H9 (cell line): Measurements from ENCODE around the gene ZNF2. TPM values are rescaled to one million over a fixed set of nuclear protein-coding genes. Genes with fewer than 3 reads are reported as not detected.

ENCODE experiments used
- DNase-seq: peaks from one replicate; pipeline ENCODE4 v3.0.0-alpha.2; 2017
- H2AFZ ChIP-seq: one replicate; pipeline ENCODE4 v1.6.1; 2013; ENCODE audit warnings: mild to moderate bottlenecking, low read length, control low read depth, moderate library complexity
- H2AK5ac ChIP-seq: 2 replicates; pipeline ENCODE4 v1.6.1; 2013; ENCODE audit warnings: low read length, control low read depth, mixed read lengths; ENCODE audit not compliant: insufficient read length
- H2BK120ac ChIP-seq: one replicate; pipeline ENCODE4 v1.6.1; 2013; ENCODE audit warnings: low read depth, mild to moderate bottlenecking, low read length, control low read depth, inconsistent platforms; ENCODE audit not compliant: poor library complexity, severe bottlenecking
- H2BK12ac ChIP-seq: 2 replicates; pipeline ENCODE4 v1.6.1; 2013; ENCODE audit warnings: low read length, control low read depth, mixed read lengths, low read depth; ENCODE audit not compliant: insufficient read length
- H2BK15ac ChIP-seq: 2 replicates; pipeline ENCODE4 v1.6.1; 2013; ENCODE audit warnings: low read depth, low read length, control low read depth
- H2BK20ac ChIP-seq: one replicate; pipeline ENCODE4 v1.6.1; 2013; ENCODE audit warnings: low read depth, mild to moderate bottlenecking, low read length, control low read depth, inconsistent platforms; ENCODE audit not compliant: poor library complexity, severe bottlenecking
- H2BK5ac ChIP-seq: 2 replicates; pipeline ENCODE4 v1.6.1; 2013; ENCODE audit warnings: low read length, control low read depth, mixed read lengths; ENCODE audit not compliant: insufficient read length
- H3K14ac ChIP-seq: 2 replicates; pipeline ENCODE4 v1.6.1; 2013; ENCODE audit warnings: low read length, control low read depth; ENCODE audit not compliant: insufficient read depth
- H3K18ac ChIP-seq: 2 replicates; pipeline ENCODE4 v1.6.1; 2013; ENCODE audit warnings: low read depth, mild to moderate bottlenecking, mixed read lengths, low read length, control low read depth; ENCODE audit not compliant: insufficient read length
- H3K23ac ChIP-seq: 2 replicates; pipeline ENCODE4 v1.6.1; 2013; ENCODE audit warnings: low read length, control low read depth, mixed read lengths, low read depth; ENCODE audit not compliant: insufficient read length
- H3K23me2 ChIP-seq: 2 replicates; pipeline ENCODE4 v1.6.1; 2013; ENCODE audit warnings: low read depth, mild to moderate bottlenecking, mixed read lengths, low read length, control low read depth; ENCODE audit not compliant: insufficient read length, poor library complexity, severe bottlenecking
- H3K27ac ChIP-seq: 2 replicates; pipeline ENCODE4 v1.5.1; 2013; ENCODE audit warnings: low read length, control low read depth, mixed read lengths, low read depth; ENCODE audit not compliant: insufficient read length
- H3K27me3 ChIP-seq: 2 replicates; pipeline ENCODE4 v1.6.1; 2013; ENCODE audit warnings: low read length, control low read depth, inconsistent platforms; ENCODE audit not compliant: insufficient read depth
- H3K4ac ChIP-seq: 2 replicates; pipeline ENCODE4 v1.6.1; 2013; ENCODE audit warnings: low read depth, mild to moderate bottlenecking, control low read depth, inconsistent platforms, low read length, moderate library complexity
- H3K4me1 ChIP-seq: 2 replicates; pipeline ENCODE4 v1.6.1; 2013; ENCODE audit warnings: low read length, control low read depth, inconsistent platforms; ENCODE audit not compliant: insufficient read depth
- H3K4me2 ChIP-seq: 2 replicates; pipeline ENCODE4 v1.6.1; 2013; ENCODE audit warnings: low read length, control low read depth, mixed read lengths; ENCODE audit not compliant: insufficient read length, insufficient read depth
- H3K56ac ChIP-seq: 2 replicates; pipeline ENCODE4 v1.6.1; 2013; ENCODE audit warnings: low read depth, mild to moderate bottlenecking, mixed read lengths, low read length, control low read depth; ENCODE audit not compliant: insufficient read length
- H3K79me1 ChIP-seq: 2 replicates; pipeline ENCODE4 v1.6.1; 2013; ENCODE audit warnings: low read depth, mild to moderate bottlenecking, moderate library complexity, low read length, control low read depth, inconsistent platforms; ENCODE audit not compliant: insufficient read depth, poor library complexity, severe bottlenecking
- H3K79me2 ChIP-seq: 2 replicates; pipeline ENCODE4 v1.6.1; 2013; ENCODE audit warnings: low read length, control low read depth, inconsistent platforms; ENCODE audit not compliant: insufficient read depth
- H3K9ac ChIP-seq: 2 replicates; pipeline ENCODE4 v1.6.1; 2013; ENCODE audit warnings: low read length, control low read depth, mixed read lengths; ENCODE audit not compliant: insufficient read length; ENCODE audit errors: extremely low read depth
- H3K9me3 ChIP-seq: one replicate; pipeline ENCODE4 v1.6.1; 2013; ENCODE audit warnings: low read depth, low read length, inconsistent platforms; ENCODE audit not compliant: control insufficient read depth
- H3T11ph ChIP-seq: one replicate; pipeline ENCODE4 v1.6.1; 2013; ENCODE audit warnings: mild to moderate bottlenecking, low read length, control low read depth, inconsistent platforms
- H4K20me1 ChIP-seq: one replicate; pipeline ENCODE4 v1.6.1; 2013; ENCODE audit not compliant: control insufficient read depth, insufficient read length, insufficient read depth
- H4K5ac ChIP-seq: 2 replicates; pipeline ENCODE4 v1.6.1; 2013; ENCODE audit warnings: low read depth, mild to moderate bottlenecking, mixed read lengths, low read length, control low read depth; ENCODE audit not compliant: insufficient read length
- H4K8ac ChIP-seq: replicated peaks from 2 replicates; pipeline ENCODE4 v1.6.1; 2013; ENCODE audit warnings: low read length, control low read depth, mixed read lengths, low read depth; ENCODE audit not compliant: insufficient read length
- H4K91ac ChIP-seq: 2 replicates; pipeline ENCODE4 v1.6.1; 2013; ENCODE audit warnings: low read depth, mild to moderate bottlenecking, moderate library complexity, mixed read lengths, low read length, control low read depth; ENCODE audit not compliant: insufficient read length
- H3K27ac Mint-ChIP-seq, 3 experiments: 2 replicates in 2 of 3; 3 replicates in 1 of 3; pipeline ENCODE4 v1.8.0; 2020 to 2021; ENCODE audit warnings: mixed read lengths in 3 of 3, mild to moderate bottlenecking in 1 of 3, moderate library complexity in 1 of 3
- H3K27me3 Mint-ChIP-seq: 2 replicates; pipeline ENCODE4 v1.8.0; 2021; ENCODE audit warnings: low read depth, mild to moderate bottlenecking, moderate library complexity, mixed read lengths
- H3K36me3 Mint-ChIP-seq, 3 experiments: 2 replicates in 2 of 3; 3 replicates in 1 of 3; pipeline ENCODE4 v1.8.0; 2020 to 2021; ENCODE audit warnings: low read depth in 3 of 3, mixed read lengths in 3 of 3; ENCODE audit not compliant: insufficient read depth in 1 of 3
- H3K4me1 Mint-ChIP-seq, 2 experiments: 2 replicates each; pipeline ENCODE4 v1.8.0; 2020; ENCODE audit warnings: mixed read lengths in 2 of 2
- H3K4me3 Mint-ChIP-seq, 2 experiments: 2 replicates in 1 of 2; 3 replicates in 1 of 2; pipeline ENCODE4 v1.8.0; 2020 to 2021; ENCODE audit warnings: mild to moderate bottlenecking in 2 of 2, mixed read lengths in 2 of 2, moderate library complexity in 1 of 2
- H3K9me3 Mint-ChIP-seq, 2 experiments: 2 replicates in 1 of 2; 3 replicates in 1 of 2; pipeline ENCODE4 v1.8.0; 2020; ENCODE audit warnings: mild to moderate bottlenecking in 2 of 2, mixed read lengths in 2 of 2, moderate library complexity in 1 of 2
- WGBS: extraction: QIAGEN DNeasy Blood & Tissue Kit; methylation state at CpG from one replicate; pipeline ENCODE4 v1.1.7; 2013; ENCODE audit warnings: missing lambda C conversion rate, low lambda C conversion rate, mixed read lengths; ENCODE audit not compliant: insufficient read length; ENCODE audit errors: extremely low coverage; 5-methylcytosine and 5-hydroxymethylcytosine counted together
- total RNA-seq: library from RNA; stranded (reverse); gene quantifications from 2 replicates; pipeline ENCODE4 v1.2.1, GENCODE V29; 2021
- TF ChIP-seq, protein P1 (sequence below): fragments of 200-600 bp; sonication (generic); conservative IDR thresholded peaks from 3 replicates; pipeline ENCODE4 v1.8.0; 2021; ENCODE audit warnings: antibody characterized with exemption, mild to moderate bottlenecking

The ZNF2 gene
- total RNA-seq, 1 experiment from 2014 or later = 2.2 TPM

DNA sequence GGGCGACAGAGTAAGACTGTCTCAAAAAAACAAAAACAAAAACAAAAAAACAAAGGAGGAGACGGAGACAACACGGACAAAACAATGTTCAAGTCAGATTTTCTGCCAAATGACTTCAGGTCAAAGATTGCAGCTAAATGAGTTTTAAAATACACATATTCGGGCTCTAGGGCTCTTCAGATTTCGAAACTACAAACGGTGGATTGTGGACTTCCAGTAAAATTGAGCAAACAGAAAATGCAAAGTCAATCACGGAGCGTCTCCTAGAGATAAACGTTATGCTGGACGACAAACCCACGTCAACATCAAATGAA, 44.6 kb upstream of the ZNF2 start:
- H4K20me1 ChIP-seq = no peaks in the 10 kb centered on the region
- no peak overlapping the region for H2BK15ac ChIP-seq
- H3K79me1 ChIP-seq = peaks cover 3% of the 10 kb centered on the region
- H2BK5ac ChIP-seq = no peak overlapping the region
- H3K79me2 ChIP-seq = peaks cover 13% of the 10 kb centered on the region; the same call in 1 of the 2 replicates
- Mint-ChIP-seq H3K4me3 (peak overlapping the region; percentile 97 to 98), H3K9me3 (peaks cover 0 to 3% of the 10 kb centered on the region in 2 experiments; a peak in 2 of 5 replicates), H3K4me1 (peaks cover 27% of the 10 kb centered on the region in 2 experiments), H3K27ac (peak overlapping the region in 2 of 3 experiments; percentile 95 to 96; a peak in 5 of 7 replicates), H3K27me3 (peaks cover 8% of the 10 kb centered on the region), H3K36me3 (peaks cover 6 to 21% (median 18%) of the 10 kb centered on the region in 3 experiments)
- no peaks in the 10 kb centered on the region; the same call in 1 of the 2 replicates for H3K4me1 ChIP-seq
- H3K4ac ChIP-seq = no peak overlapping the region
- no peak overlapping the region for H2BK120ac ChIP-seq
- no peaks in the 10 kb centered on the region; the same call in 1 of the 2 replicates for H3K27me3 ChIP-seq
- WGBS = no CpG with 5 or more reads among the region's 11 CpGs
- no peak overlapping the region for H4K5ac ChIP-seq
- DNase-seq = no peak
- no peak overlapping the region for H4K8ac ChIP-seq
- no peak overlapping the region for H3K23ac ChIP-seq
- no peak overlapping the region for H4K91ac ChIP-seq
- TF ChIP-seq, protein P1, sequence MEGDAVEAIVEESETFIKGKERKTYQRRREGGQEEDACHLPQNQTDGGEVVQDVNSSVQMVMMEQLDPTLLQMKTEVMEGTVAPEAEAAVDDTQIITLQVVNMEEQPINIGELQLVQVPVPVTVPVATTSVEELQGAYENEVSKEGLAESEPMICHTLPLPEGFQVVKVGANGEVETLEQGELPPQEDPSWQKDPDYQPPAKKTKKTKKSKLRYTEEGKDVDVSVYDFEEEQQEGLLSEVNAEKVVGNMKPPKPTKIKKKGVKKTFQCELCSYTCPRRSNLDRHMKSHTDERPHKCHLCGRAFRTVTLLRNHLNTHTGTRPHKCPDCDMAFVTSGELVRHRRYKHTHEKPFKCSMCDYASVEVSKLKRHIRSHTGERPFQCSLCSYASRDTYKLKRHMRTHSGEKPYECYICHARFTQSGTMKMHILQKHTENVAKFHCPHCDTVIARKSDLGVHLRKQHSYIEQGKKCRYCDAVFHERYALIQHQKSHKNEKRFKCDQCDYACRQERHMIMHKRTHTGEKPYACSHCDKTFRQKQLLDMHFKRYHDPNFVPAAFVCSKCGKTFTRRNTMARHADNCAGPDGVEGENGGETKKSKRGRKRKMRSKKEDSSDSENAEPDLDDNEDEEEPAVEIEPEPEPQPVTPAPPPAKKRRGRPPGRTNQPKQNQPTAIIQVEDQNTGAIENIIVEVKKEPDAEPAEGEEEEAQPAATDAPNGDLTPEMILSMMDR = no peak
- peak overlapping the region; percentile 92 for H3K9ac ChIP-seq
- H3K56ac ChIP-seq = no peak overlapping the region
- H2AK5ac ChIP-seq = no peak overlapping the region
- no peaks in the 10 kb centered on the region for H3K23me2 ChIP-seq
- H2AFZ ChIP-seq = peak overlapping the region; percentile 23
- no peak overlapping the region for H3K18ac ChIP-seq
- H3K9me3 ChIP-seq = no peaks in the 10 kb centered on the region
- no peak overlapping the region for H2BK12ac ChIP-seq
- H2BK20ac ChIP-seq = no peak overlapping the region
- no peak overlapping the region for H3K27ac ChIP-seq
- peak overlapping the region; percentile 47 for H3K4me2 ChIP-seq
- H3T11ph ChIP-seq = no peak overlapping the region
- peak overlapping the region; percentile 78 for H3K14ac ChIP-seq
